Measurements from ENCODE around the gene LRRC3C. TPM values are rescaled to one million over a fixed set of nuclear protein-coding genes. Genes with fewer than 3 reads are reported as not detected.

Gene LRRC3C
- total and polyA plus RNA-seq, 10 donors, result 0.08 TPM; not detected in 9

- TF ChIP-seq CTCF (IDR thresholded peaks at IDR 0.05 in 8 of 11, conservative IDR thresholded peaks at IDR 0.05 in 3 of 11), result no peak
- TF ChIP-seq POLR2A (IDR thresholded peaks at IDR 0.05), result no peak
- no peak for TF ChIP-seq POLR2AphosphoS5 (IDR thresholded peaks at IDR 0.05)
- DNase-seq, result no peak
- 23 to 60% (median 49%) methylated on average over 5 of the region's 5 CpGs for WGBS, 5 donors
- no peak overlapping the region for H3K4me3 ChIP-seq
- no peaks in the 10 kb centered on the region for H3K27me3 ChIP-seq (replicated peaks in 1 of 7)
- peaks cover 17 to 81% (median 63%) of the 10 kb centered on the region in 6 donors for H3K4me1 ChIP-seq
- intact Hi-C loops (cut with DNase I; ENCODE audit: low total_unique reads), result no loop called here
- peaks cover 3 to 67% (median 40%) of the 10 kb centered on the region in 6 donors for H3K36me3 ChIP-seq
- H3K9me3 ChIP-seq, result no peaks in the 10 kb centered on the region
- H3K27ac ChIP-seq, result peak overlapping the region in 6 of 8 donors; percentile 43 to 76 (median 70)
These were observed 6.2 kb upstream of the LRRC3C start for GRCh38 chr17:39921323-39921722.

DNA sequence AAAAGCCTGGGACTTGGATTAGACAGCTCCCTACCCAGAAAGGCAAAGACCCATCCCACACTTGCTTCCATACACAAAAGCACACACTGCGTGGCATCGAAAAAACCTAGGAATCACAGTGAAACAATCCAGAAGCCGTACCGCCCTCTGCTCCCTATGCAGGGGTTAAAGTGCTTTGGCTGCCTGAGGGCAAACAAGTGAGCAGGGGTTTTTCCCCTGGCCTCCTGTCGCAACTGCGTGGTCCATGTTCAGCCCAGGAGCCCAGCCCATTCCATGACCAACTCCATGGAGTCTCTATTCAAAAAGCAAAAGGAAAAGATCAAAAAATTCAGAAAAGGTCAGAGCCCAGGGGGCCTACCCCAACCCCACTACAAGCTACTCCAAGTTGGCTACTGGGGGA lies 5.5 kb upstream of the LRRC3C start:
- Histone ChIP-seq H3K4me1 (peaks cover 22 to 88% (median 69%) of the 10 kb centered on the region in 6 donors), H3K36me3 (peaks cover 3 to 60% (median 40%) of the 10 kb centered on the region in 6 donors), H3K4me3 (no peak overlapping the region), H3K27me3 (replicated peaks in 1 of 7) (no peaks in the 10 kb centered on the region), H3K27ac (peak overlapping the region in 3 of 8 donors; percentile 72 to 76 (median 73)), H3K9me3 (no peaks in the 10 kb centered on the region)
- no peak for TF ChIP-seq POLR2A (IDR thresholded peaks at IDR 0.05)
- TF ChIP-seq POLR2AphosphoS5 (IDR thresholded peaks at IDR 0.05), result no peak
- no peak for TF ChIP-seq CTCF (IDR thresholded peaks at IDR 0.05 in 8 of 11, conservative IDR thresholded peaks at IDR 0.05 in 3 of 11)
- 83 to 93% (median 93%) methylated on average over 6 of the region's 6 CpGs for WGBS, 5 donors
- intact Hi-C loops (cut with DNase I; ENCODE audit: low total_unique reads), result no loop called here
- DNase-seq, result no peak

DNA sequence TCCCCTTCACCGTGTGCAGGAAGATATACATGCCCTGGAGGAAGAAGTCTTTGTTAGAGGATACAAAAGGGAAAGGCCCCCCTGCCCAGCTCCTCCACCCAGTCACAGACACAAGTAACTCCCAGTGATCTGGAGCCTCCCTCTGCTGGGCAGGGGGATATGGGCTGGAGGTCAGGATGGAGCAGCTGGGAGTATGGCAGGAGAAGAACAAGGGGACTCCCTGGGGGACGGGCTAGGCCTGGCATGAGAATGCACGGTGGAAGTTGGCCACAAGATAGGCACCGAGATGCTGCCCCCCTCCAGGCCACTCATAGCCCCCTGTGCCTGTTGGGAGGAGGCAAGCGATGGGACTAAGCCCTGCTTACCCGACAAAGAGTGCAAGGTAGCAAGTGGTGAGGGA lies 4.3 kb upstream of the LRRC3C start:
- H3K4me3 ChIP-seq, result no peak overlapping the region
- H3K27me3 ChIP-seq (replicated peaks in 1 of 7), result no peaks in the 10 kb centered on the region
- peaks cover 26 to 95% (median 74%) of the 10 kb centered on the region in 6 donors for H3K4me1 ChIP-seq
- whole genome bisulfite sequencing, 5 donors, result 89 to 96% (median 93%) methylated on average over 6 of the region's 6 CpGs
- intact Hi-C loops (cut with DNase I; ENCODE audit: low total_unique reads), result no loop called here
- DNase-seq, result no peak
- H3K9me3 ChIP-seq, result no peaks in the 10 kb centered on the region
- H3K36me3 ChIP-seq, result peaks cover 3 to 59% (median 40%) of the 10 kb centered on the region in 6 donors
- H3K27ac ChIP-seq, result peak overlapping the region in 1 of 8 donors; percentile 93
- TF ChIP-seq POLR2A (IDR thresholded peaks at IDR 0.05), result no peak
- no peak for TF ChIP-seq CTCF (IDR thresholded peaks at IDR 0.05 in 8 of 11, conservative IDR thresholded peaks at IDR 0.05 in 3 of 11)
- no peak for TF ChIP-seq POLR2AphosphoS5 (IDR thresholded peaks at IDR 0.05)

DNA sequence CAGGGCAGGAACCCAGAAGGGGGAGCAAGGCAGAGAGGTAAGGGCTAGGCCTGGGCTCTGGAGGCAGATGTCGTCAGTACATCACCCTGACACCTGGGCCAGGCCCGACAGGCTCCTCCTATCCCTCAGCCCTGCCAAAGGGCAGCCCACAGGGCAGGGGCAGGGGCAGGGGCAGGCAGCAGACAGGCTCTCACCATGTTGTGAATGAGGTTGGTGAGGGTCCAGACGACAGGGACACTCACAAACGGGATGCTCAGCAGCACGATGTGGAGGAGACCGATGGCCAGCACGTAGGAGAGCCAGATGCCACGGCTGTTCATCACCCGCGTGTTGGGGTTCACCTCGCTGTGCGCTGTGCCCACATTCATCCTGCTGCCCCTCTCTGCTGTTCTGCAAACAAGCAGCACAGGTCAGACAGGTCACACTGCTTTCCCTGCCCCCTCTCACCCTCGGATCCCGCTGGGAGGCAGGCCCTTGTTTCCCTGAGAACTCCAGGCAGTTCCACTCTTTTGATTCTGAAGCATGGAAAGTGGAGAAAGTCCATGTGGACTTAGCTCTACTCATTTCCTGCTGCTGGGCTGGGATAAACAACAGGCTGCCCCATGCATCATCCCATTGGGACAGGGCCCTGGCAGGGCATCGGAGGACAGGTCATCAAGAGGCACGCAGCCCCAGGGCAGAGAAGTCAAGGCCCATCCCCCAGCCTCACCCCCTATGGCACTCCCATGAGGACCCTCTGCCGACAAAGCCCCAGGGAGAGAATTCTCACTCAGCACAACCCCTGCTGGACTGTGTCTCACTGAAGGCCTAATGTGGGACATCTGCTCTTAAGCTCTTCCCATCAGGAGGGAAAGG lies 3.5 kb upstream of the LRRC3C start:
- intact Hi-C loops (cut with DNase I; ENCODE audit: low total_unique reads), result no loop called here
- Histone ChIP-seq H3K4me1 (peaks cover 34 to 95% (median 79%) of the 10 kb centered on the region in 6 donors), H3K4me3 (peak overlapping the region in 1 of 8 donors; percentile 97), H3K9me3 (no peaks in the 10 kb centered on the region), H3K27me3 (replicated peaks in 1 of 7) (no peaks in the 10 kb centered on the region), H3K27ac (peak overlapping the region in 2 of 8 donors; percentile 91 to 93), H3K36me3 (peaks cover 3 to 55% (median 39%) of the 10 kb centered on the region in 6 donors)
- no peak for DNase-seq
- TF ChIP-seq CTCF (IDR thresholded peaks at IDR 0.05 in 8 of 11, conservative IDR thresholded peaks at IDR 0.05 in 3 of 11), result no peak
- TF ChIP-seq POLR2AphosphoS5 (IDR thresholded peaks at IDR 0.05), result no peak
- TF ChIP-seq POLR2A (IDR thresholded peaks at IDR 0.05), result no peak
- WGBS, 5 donors, result 83 to 96% (median 87%) methylated on average over 12 to 17 of the region's 17 CpGs
